M059J (cell line): ENCODE measurements around the gene SSBP3. TPM values are rescaled to one million over a fixed set of nuclear protein-coding genes. Genes with fewer than 3 reads are reported as not detected.
"Not testable (repeated sequence)": the region's sequence is repeated elsewhere in the genome, so short reads cannot be mapped to it uniquely, and the experiment has no call there.

Source experiments
- DNase-seq: peaks from one replicate; pipeline ENCODE4 v3.0.0-alpha.2; 2012; ENCODE audit warnings: low read depth
- total RNA-seq: library from RNA; depleted of rRNA; stranded (reverse); fragments of >200 nt; shearing (Covaris generic); gene quantifications from 2 replicates; pipeline ENCODE4 v1.2.3, GENCODE V29; 2014; rRNA removed

The SSBP3 gene
- total RNA-seq, result 11.7 and 18.8 TPM in 2 replicates

DNA sequence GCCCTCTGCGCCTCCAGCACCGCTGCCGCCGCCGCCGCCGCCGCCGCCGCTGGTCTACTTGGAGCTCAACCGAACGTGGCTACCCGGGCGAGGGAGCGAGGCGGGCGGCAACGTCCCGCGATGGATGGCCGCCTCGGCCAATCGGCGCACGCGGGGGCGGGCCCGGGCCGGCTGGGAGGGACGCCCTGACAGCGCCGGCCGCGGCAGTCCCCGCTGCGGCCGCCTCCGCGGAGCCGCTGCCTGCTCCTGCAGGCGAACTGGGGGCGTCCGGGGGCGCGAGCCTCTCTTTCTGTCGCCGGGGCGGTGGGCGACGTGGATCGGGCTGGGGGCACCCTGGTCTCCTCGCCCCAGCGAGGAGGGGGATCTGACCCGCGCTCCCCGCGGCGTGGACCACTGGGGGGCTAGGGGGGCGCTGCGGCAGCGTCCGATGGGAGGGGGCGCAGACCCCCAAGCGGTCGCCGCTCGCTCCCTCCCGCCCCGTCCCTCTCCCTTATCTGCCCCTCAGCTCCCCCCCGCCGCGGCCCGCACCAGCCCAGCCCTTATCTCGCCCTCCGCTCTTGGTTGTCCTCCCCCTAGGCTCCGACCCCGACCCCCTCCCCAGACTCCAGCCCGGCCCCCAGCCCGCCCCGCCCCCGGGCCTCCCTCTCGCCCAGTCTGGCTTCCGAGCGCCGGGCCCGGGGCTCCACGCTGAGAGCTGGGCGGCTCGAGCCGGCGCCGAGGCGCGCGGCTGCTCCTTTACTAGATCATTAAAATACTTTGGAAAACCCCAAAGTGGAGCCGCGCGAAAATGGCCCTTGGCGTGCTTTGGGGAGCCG lies at the start of gene SSBP3:
Gene SSBP3 (minus strand): TSS at position 56 of the 815 bp plus-strand sequence.
- peak; percentile 90 for DNase-seq

DNA sequence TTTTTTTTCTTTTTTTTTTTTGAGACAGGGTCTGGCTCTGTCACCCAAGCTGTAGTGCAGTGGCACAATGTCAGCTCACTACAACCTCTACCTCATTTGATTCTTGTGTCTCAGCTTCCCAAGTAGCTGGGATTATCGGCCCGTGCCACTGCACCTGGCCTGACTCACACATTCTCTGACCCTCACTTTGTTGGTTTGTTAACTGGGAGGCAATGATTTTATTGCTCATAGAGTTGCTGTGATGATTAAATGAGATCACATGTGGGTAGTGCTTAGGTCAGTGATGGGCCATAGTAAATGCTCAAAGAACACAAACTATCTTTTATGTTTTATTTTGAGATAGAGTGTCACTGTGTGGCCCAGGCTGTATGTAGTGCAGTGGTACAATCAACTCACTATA lies 47.3 kb upstream of the SSBP3 start:
- no peak for DNase-seq

- no peak for DNase-seq
These were observed 46.8 kb upstream of the SSBP3 start for GRCh38 chr1:54453022-54453421.

GRCh38 chr1:54449431-54449830 lies 43.2 kb upstream of the SSBP3 start:
- not testable (repeated sequence) for DNase-seq

GRCh38 chr1:54448801-54449200 lies 42.6 kb upstream of the SSBP3 start:
- DNase-seq, result not testable (repeated sequence)

DNA sequence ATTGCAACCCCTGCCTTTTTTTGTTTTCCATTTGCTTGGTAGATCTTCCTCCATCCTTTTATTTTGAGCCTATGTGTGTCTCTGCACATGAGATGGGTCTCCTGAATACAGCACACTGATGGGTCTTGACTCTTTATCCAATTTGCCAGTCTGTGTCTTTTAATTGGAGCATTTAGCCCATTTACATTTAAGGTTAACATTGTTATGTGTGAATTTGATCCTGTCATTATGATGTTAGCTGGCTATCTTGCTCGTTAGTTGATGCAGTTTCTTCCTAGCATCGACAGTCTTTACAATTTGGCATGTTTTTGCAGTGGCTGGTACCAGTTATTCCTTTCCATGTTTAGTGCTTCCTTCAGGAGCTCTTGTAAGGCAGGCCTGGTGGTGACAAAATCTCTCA lies 40.9 kb upstream of the SSBP3 start:
- not testable (repeated sequence) for DNase-seq

- no peak for DNase-seq
These were observed 36.0 kb upstream of the SSBP3 start for GRCh38 chr1:54442185-54442584.

DNA sequence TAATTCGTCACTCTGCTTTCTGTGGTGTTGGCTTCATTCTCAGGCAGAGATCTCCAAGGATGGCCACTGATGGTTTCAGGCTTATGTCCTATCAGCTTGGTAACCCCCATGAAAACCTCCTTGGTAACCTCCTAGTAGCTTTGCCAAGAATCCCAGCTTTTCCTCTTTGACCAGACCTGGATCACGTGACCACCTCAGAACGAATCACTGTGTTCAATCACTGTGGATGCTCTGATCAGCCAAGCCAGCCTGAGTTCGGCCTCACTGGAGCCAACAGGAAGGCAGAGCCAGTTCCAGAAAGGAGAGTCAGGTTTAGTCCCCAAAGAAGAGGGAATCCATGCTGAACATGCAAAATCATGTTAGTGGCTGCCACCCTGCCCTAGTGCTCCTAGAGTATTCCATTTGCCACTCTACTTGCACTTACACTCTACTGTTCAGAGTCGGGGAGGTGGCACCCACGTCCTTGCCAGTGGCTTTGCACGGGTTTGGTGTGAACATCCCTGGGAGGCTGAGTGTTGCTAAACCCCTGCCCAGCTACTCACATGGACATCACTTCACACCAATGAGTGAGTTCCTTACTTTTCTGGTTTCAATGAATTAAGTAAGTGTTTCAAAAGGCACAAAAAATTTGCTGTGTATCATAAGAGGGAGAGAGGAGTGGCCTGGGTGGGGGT lies 33.5 kb upstream of the SSBP3 start:
- peak; percentile 31 for DNase-seq

GRCh38 chr1:54437783-54438182 lies 31.6 kb upstream of the SSBP3 start:
- no peak for DNase-seq

DNA sequence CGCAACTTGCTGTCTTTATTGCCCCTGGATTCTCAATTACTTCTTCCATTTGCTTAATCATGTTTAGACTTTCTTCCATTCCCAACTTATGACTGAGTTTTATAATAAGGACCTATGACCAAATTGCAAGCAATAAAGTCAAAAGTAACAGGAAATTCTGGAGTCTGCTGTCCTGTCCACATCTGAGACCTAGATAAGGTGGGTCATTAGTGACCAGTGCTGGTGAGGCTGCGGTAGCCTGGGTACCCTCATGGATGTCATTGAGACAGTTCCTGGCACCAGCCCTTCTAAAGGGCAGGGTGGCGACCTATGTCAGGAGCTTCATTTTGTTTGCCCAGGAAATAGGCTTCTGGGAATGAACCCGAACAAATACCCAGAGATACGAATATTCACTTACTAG lies 30.6 kb upstream of the SSBP3 start:
- no peak for DNase-seq

GRCh38 chr1:54429838-54430237 lies 23.6 kb upstream of the SSBP3 start:
- DNase-seq, result no peak

- no peak for DNase-seq
These were observed 22.8 kb upstream of the SSBP3 start for GRCh38 chr1:54428837-54429518.

- DNase-seq, result no peak
These were observed 19.0 kb upstream of the SSBP3 start for GRCh38 chr1:54425152-54425584.

- DNase-seq, result no peak
These were observed 18.2 kb upstream of the SSBP3 start for GRCh38 chr1:54424398-54424797.

- peak; percentile 79 for DNase-seq
These were observed 14.9 kb upstream of the SSBP3 start for GRCh38 chr1:54421101-54421504.

DNA sequence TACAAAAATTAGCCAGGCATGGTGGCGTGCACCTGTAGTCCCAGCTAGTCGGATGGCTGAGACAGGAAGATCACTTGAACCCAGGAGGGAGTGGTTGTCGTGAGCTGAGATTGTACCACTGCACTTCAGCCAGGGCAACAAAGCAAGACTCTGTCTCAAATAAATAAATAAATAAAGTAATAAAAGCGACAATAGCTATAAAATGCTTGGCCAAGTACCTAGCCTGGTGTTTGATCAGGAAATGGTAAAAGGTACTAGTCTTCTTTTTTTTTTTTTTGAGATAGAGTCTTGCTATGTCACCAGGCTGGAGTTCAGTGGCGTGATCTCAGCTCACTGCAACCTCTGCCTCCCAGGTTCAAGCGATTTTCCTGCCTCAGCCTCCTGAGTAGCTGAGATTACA lies 12.4 kb upstream of the SSBP3 start:
- not testable (repeated sequence) for DNase-seq

DNA sequence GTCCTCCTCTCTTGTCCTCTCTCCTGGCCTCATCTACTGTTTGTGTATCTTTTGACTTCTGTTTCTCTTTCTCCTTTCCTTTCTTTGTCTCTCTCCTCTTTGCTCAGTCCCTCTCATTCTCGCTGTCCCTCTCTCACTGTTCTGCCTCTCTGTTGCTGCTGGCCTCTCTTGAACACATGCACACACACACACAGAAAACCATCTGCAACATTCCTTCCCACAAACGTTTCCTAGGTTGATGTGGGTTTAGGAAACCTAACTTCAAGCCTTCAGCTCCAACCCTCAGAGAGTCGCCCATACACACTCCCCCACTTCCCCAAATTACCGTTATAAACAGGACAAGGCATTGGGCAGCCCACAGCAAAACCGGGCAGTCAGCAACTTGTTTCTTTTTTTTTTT lies 10.9 kb upstream of the SSBP3 start:
- no peak for DNase-seq

GRCh38 chr1:54416435-54416834 lies 10.2 kb upstream of the SSBP3 start:
- DNase-seq, result no peak

- DNase-seq, result peak; percentile 34
These were observed 9.8 kb upstream of the SSBP3 start for GRCh38 chr1:54415991-54416390.

GRCh38 chr1:54415533-54415932 lies 9.3 kb upstream of the SSBP3 start:
- DNase-seq, result no peak

DNA sequence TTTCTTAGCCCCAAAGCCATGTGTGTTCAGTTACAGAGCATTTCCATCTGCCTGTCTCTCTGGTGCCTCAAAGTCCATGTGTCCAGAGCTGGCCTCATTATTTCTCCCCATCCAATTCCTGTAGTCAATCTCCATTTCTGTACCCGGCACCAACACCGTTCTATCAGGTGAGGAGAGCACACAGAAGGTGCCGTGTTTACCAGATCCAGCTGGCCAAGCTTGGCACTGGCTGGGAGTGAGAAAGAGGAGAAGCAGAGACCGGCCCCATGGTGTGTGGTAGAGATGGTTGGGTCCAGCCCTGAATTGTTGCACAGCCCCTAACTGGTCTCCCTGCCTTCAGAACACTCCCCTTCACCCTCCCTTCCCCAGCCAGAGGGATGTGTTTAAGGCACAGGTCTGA lies 7.5 kb upstream of the SSBP3 start:
- DNase-seq, result no peak

GRCh38 chr1:54413295-54413694 lies 7.1 kb upstream of the SSBP3 start:
- peak; percentile 58 for DNase-seq

DNA sequence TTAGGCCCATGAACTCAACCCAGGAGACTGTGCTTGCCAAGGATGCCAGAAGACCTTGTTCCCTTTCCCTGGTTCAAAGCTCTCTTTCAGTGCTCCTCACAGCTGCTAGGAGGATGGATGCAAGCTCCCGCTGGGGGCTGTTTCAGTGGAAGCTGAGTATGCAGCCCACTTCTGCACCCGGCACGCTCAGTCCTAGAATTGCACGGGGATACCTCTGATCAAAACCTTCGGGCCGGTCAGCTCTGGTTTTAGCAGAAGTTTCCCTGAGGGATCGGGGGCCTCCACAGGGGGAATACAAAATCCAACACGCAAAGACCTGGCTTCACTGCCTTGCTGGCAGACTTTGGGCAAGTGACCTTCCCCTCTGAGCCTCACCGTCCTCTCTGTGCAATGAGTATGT lies 4.2 kb upstream of the SSBP3 start:
- no peak for DNase-seq
